ENCODE measurements around the gene PITPNM3.
"Not testable (repeated sequence)": the region's sequence is repeated elsewhere in the genome, so short reads cannot be mapped to it uniquely, and the experiment has no call there.

Gene PITPNM3

GRCh38 chr17:6574687-6575595 lies 18.6 kb upstream of the PITPNM3 start:
- peak; percentile 73 for DNase-seq

- no peak for DNase-seq
Measured at GRCh38 chr17:6573982-6574686, 17.8 kb upstream of the PITPNM3 start.

GRCh38 chr17:6573495-6573894 lies 17.1 kb upstream of the PITPNM3 start:
- not testable (repeated sequence) for DNase-seq

- DNase-seq, result no peak
Measured at GRCh38 chr17:6572972-6573370, 16.6 kb upstream of the PITPNM3 start.

DNA sequence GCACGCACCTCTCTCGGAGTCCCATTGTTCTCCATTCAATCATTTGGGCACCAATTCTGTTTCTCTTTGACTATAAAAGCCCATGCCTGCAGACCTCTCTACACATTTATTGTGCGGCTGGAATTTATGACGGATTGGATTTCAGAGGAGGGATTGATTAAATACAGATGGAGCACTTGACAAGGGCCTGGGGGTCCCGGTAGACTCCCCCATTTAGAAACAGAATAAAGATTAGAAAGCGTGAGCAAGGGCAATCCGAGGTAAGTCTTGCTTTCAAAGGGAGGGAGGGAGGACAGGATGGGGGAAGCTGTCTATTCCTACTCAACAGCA lies 15.1 kb upstream of the PITPNM3 start:
- DNase-seq, result no peak

DNA sequence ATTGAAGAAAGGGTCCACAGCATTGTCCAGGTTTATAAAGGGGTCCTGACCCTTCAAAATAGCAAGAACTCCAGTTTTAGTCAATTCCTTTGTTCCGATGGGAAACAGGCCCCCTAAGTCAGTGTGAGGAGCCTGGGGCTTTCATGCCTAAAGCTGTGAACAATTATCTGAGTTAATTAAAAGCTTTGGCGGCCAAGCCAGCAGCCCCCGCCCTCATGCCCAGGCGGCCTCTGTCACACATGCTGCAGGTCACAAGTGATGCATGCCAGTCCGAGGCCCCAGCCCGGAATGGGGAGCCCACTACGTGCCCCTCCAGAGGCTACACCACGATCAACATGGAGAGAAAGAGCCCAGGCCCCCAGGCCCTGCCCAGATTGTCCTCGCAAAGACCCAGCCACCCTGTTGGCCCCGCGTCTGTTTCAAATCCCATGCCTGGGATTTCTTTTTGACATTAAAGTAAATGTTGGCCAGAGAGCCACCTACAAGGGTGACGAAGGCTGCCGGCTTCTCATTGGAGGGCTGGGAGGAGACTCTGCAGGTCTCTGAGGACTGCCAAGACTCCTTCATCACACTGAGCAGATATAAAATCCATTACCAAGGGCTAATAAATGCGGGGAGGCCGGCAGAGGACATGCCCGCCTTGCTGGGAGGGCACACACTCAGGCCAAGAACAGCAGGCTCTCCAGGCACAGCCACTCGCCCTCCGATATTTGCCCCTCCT lies 14.5 kb upstream of the PITPNM3 start:
- no peak for DNase-seq

DNA sequence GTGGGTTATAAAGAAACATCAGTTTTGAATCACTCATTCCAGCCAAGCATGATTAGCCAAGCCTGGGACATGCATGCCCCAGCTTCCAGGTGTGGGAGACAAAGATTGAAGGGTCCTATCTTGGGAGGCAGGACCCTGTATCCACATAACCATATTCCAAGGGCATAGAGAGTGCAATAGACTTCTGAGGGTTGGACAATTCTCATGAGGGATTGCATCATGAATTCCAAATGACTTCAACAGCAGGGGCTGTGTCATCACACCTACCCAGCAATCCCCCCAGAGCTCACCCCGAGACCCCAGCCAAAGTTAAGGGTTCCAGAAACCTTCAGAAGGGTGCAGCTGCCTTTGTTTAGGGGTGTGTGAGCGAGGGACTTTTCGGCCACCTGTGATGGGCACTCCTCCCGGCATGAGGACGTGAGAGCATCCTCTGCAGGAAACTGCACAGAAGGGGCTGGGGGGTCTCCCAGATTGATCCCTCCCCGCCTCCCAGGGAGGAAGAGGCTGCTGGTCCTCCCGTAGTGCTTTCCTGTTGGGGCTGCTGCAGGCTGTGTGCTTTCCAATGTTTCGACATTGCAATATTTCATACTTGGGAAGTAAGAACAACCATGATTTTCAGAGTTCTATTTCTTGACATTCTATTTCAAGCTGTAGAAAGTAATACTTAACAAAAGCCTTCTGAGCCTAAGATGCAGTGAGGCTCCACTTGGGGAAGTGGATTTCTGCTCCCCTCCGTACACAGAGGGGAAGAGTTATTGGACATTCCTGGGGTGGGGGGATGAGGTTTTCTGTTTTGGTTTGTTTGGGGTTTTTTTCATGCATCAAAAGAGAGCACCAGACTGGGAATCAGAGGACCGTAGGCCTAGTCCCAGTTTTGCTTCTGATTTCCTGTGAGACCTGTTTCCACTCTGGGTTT lies 13.3 kb upstream of the PITPNM3 start:
- DNase-seq, result no peak

DNA sequence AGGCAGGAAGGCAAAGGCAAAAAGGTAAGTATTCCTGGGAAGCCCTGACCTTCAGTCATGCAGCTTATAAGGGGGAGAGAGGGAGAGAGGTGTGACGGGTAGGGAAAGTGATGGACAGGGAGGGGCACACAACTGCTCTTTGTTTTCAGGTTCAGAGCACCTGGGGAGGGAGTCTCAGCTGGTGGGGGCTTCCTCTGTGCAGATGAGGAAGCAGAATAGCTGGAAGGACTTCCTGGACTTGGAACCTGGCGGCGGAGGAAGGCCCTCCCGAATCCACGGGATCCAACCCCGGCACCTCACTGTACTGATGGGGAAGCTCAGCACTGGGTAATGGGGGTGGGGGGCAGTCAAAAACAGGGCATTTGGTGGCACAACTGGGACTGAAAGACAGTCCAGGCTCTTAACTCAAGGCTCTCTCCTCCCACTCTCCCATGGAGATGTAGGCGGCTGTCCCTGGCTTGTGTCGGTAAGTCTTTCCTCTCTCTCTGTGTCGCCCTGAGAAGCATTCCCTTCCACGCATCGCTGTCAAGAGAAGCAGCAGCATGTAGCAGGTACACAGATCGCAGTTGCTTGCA lies 11.9 kb upstream of the PITPNM3 start:
- no peak for DNase-seq

DNA sequence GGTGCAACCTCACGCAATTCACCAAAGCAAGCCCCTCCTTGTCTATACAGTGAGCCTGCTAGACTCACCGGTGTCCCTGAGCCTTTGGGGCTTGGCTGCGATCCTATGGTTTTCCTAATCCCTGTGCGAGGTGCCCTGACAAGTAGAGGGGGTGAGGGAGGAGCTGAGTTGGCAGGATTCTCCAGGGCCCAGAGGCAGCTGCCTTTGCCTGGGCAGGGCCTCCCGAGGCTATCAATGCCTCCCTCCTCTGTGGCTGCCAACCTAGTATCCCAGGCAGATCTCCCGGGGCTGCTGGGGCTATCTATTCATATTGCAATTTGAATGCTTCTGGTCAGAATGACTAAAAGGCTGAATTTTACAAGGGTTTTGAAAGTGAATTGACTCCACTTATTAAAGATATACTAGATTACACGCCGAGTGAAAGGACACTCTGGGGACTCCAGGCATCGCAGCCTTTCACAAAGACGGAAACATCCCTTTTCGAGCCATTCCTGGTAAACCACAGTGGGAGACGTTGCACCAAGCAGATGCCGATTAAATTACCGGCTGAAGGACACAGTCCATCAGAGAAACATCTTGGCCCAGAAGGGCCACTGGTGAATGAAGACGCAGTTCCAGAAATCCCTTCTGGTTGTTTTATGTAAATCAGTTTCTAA lies 11.3 kb upstream of the PITPNM3 start:
- DNase-seq, result no peak

DNA sequence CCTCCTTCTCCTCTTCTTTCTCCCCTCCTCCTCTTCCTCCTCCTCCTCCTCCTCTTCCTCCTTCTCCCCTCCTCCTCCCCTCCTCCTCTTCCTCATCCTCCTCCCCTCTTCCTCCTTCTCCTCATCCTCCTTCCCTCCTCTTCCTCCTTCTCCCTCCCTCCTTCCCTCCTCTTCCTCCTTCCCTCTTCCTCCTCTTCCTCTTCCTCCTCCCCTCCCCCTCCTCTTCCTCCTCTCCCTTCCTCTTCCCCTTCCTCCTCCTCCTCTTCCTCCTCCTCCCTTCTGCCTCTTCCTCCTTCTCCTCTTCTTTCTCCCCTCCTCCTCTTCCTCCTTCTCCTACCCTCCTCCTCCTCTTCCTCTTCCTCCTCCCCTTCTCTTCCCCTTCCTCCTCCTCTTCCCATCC lies 5.1 kb upstream of the PITPNM3 start:
- DNase-seq, result no peak

- DNase-seq, result no peak
Measured at GRCh38 chr17:6560496-6560895, 4.1 kb upstream of the PITPNM3 start.

GRCh38 chr17:6559753-6560215 lies 3.4 kb upstream of the PITPNM3 start:
- DNase-seq, result no peak

DNA sequence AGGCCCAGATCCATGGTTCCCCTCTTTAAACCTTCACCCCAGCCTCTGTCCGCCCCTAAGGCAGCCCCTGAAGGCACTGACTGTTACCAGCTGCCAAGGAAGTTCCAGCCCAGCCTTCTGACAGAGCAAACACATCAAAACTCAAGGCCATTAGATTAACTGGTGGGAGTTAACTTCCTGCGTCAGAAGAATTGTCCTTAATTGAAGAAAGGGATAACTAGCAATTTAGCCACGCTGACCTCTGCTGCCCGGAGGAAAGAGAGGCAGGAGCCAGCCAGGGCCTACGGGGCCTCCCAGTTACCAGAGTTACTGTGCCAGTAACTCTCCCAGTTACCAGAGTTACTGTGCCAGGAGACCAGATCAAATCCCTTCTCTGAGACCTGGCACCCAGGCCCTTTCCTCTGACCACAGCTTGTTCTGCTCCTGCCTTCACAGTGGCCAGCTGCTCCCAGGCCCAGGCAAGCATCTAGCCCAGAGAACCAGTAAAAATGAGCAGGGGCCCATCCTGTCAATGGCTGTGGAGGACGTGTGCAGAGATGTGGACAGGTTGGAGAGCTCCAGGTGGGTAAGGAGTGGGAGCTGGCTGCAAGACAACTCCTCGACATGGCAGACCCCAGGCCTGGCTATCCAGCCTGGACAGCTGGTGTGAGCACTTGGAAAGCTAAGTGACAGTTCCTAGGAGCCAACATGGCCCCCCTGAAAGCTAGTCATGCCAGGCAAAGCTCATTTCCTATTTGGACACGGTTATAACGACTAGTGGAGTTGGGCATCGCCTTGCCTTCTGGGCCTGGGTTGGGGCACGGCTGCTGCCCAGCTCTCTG lies 2.8 kb upstream of the PITPNM3 start:
- no peak for DNase-seq

GRCh38 chr17:6558276-6558675 lies 1.9 kb upstream of the PITPNM3 start:
- DNase-seq, result no peak

- DNase-seq, result no peak
Measured at GRCh38 chr17:6557040-6557438, 684 bp upstream of the PITPNM3 start.

DNA sequence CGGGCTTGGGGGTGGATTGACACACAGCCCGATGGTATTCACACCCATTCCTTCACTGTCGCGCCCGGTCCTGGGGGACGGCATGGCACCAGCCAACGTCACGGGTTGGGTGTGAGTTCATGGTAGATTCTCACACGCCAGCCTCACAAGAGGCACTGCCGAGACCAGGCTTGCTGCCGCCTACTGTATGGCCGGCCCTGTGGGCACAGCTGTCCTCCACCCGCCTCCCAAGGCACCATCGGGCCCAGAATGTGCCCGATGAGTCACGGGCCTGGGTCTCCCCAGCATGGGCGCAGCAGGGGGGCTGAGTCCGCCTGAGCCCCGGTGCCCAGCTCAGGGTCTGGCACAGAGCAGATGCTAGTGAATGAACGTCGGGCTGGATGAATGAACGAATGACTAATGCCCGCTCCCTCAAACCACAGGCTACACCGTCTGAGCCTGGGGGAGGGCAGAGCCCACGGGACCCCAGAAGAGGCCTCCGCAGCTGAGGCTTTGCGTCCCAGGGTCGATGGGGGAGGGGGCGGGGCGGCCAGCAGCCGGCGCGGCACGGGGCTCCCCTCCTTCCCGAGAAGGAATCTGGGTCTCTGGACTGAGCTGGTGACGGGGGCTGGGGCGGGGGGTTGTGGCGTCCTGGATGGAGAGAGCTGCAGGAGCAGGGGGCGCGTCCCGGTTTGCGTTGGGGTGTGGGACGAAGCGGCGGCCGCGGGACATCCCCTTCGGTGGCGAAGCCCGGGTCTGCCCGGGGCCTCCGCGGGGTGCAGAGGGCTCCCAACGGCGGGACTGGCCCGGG lies 829 bp downstream of the PITPNM3 start:
- no peak for DNase-seq

DNA sequence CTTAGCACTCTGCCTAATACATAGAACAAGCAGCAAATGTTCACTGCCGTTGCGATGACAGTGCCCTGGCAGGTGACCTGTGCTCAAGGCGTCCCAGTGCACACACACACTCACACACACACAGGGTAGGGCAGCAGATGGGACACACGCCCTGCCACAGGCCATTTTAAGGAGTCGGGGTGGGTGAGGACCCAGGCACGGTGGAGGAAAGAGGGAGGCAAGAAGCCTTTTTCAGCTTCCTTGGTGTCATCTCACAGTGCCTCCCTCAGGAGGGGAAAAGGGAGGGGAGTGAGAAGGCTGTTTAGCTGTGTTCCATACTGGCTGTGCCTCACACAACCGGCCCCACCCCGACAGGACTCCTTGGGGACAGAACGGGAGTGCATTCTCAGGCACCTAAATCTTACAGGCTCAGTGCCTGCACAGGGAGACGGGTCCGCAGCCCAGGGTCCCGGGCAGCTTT lies 1.5 kb downstream of the PITPNM3 start:
- DNase-seq, result no peak

DNA sequence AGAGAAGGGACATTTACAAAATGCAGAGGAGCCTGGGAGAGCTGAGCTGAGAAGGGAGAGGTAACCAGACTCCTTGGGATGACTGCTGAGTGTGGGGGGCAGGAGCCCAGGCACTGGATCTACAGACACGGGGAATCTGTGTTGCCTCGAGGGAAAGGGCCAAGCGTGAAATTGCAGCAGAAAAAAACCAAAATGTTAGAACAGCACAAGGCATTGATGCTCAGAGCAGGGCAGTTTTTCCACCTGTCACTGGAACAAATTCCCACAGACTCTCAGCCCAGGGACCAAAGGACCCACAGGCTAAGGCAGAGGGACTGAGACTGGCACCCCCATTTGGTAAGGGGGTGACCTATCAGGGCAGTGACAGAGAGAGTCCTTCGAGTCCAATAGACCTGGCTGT lies 2.0 kb downstream of the PITPNM3 start:
- no peak for DNase-seq

- no peak for DNase-seq
Measured at GRCh38 chr17:6551869-6552531, 4.4 kb downstream of the PITPNM3 start.
